K562 (cell line): ENCODE data around the gene COL23A1. TPM values are rescaled to one million over a fixed set of nuclear protein-coding genes. Genes with fewer than 3 reads are reported as not detected.
A peak's percentile ranks its signal among the peaks of the same experiment; 100 is the strongest.

Source experiments
- AFF1 ChIP-seq, 2 experiments: fragments of 450-650 bp; IDR thresholded peaks; 2 replicates each; pipeline ENCODE4 v1.6.1; 2018; ENCODE audit warnings: mild to moderate bottlenecking in 2 of 2, low read depth in 1 of 2; ENCODE audit not compliant: partially characterized antibody in 2 of 2
- BMI1 ChIP-seq: fragments of 150-350 bp; IDR thresholded peaks from 2 replicates; pipeline ENCODE4 v1.6.1; 2014; ENCODE audit warnings: low read length
- CREM ChIP-seq: IDR thresholded peaks from 2 replicates; pipeline ENCODE4 v1.6.1; 2014; ENCODE audit warnings: antibody characterized with exemption, low read depth
- GATA2 ChIP-seq: sonication (generic); formaldehyde crosslinking; IDR thresholded peaks from 2 replicates; pipeline ENCODE4 v1.4.0; 2020; ENCODE audit warnings: mild to moderate bottlenecking, missing genetic modification reagents
- HDAC3 ChIP-seq: fragments of 450-650 bp; IDR thresholded peaks from 2 replicates; pipeline ENCODE4 v1.6.1; 2018; ENCODE audit warnings: borderline replicate concordance, mild to moderate bottlenecking, moderate library complexity; ENCODE audit not compliant: partially characterized antibody
- JUN ChIP-seq, 2 experiments: sonication (generic) in 1 of 2; formaldehyde crosslinking in 1 of 2; IDR thresholded peaks; 2 replicates each; pipeline versions ENCODE4 v1.6.1 to v1.8.0; 2012 to 2022; ENCODE audit warnings: borderline replicate concordance in 2 of 2, mild to moderate bottlenecking in 2 of 2, improper control_type of control experiment in 1 of 2, low read depth in 1 of 2, low read length in 1 of 2, missing genetic modification reagents in 1 of 2
- KLF16 ChIP-seq: IDR thresholded peaks from 2 replicates; pipeline ENCODE4 v1.6.1; 2016; ENCODE audit warnings: antibody characterized with exemption
- NCOA1 ChIP-seq: fragments of 450-650 bp; IDR thresholded peaks from 2 replicates; pipeline ENCODE4 v1.6.1; 2016; ENCODE audit warnings: low read depth
- NCOA6 ChIP-seq: fragments of 450-650 bp; IDR thresholded peaks from 2 replicates; pipeline ENCODE4 v1.6.1; 2017; ENCODE audit warnings: mild to moderate bottlenecking
- NCOR1 ChIP-seq: fragments of 450-650 bp; IDR thresholded peaks from 2 replicates; pipeline ENCODE4 v1.6.1; 2016; ENCODE audit warnings: mild to moderate bottlenecking, moderate library complexity
- RNF2 ChIP-seq: sonication (generic); IDR thresholded peaks from 2 replicates; pipeline ENCODE4 v1.6.1; 2016
- RUNX1 ChIP-seq: sonication (generic); IDR thresholded peaks from 2 replicates; pipeline ENCODE4 v1.6.1; 2016; ENCODE audit warnings: antibody characterized with exemption, low read depth
- SOX6 ChIP-seq: fragments of 450-650 bp; IDR thresholded peaks from 2 replicates; pipeline ENCODE4 v1.6.1; 2014; ENCODE audit warnings: mild to moderate bottlenecking
- TCF3 ChIP-seq: sonication (generic); formaldehyde crosslinking; IDR thresholded peaks from 2 replicates; pipeline ENCODE4 v1.4.0; 2020; ENCODE audit warnings: mild to moderate bottlenecking, missing genetic modification reagents
- TRIM24 ChIP-seq, 2 experiments: fragments of 450-650 bp; IDR thresholded peaks; 2 replicates each; pipeline ENCODE4 v1.6.1; 2016
- polyA plus RNA-seq, 8 experiments: library from polyadenylated mRNA; depleted of rRNA in 4 of 8; stranded (reverse) in 5 of 8; unstranded in 3 of 8; fragments of >200 nt; fragmentation: Nextera tagmentation in 2 of 8; fragmentation: Illumina TruSeq in 1 of 8; extraction: Ambion mirVana in 2 of 8; extraction: Trizol in 1 of 8; gene quantifications; 2 replicates each; pipeline versions ENCODE4 v1.2.1 to v1.2.3, GENCODE V29; 2011 to 2014; ENCODE audit warnings: inconsistent platforms in 1 of 8, missing spikeins in 1 of 8
- total RNA-seq, 7 experiments: library from RNA; depleted of rRNA in 6 of 7; stranded (reverse); fragments of >200 nt in 6 of 7; fragmentation: Illumina TruSeq in 2 of 7; extraction: Trizol in 2 of 7; gene quantifications; 2 replicates each; pipeline versions ENCODE4 v1.2.1 to v1.2.3, GENCODE V29; 2011 to 2021; ENCODE audit warnings: low replicate concordance in 1 of 7
- TF ChIP-seq, protein P1 (sequence below): fragments of 450-650 bp; formaldehyde crosslinking; conservative IDR thresholded peaks from 2 replicates; pipeline ENCODE4 v1.4.0; 2022; ENCODE audit warnings: mild to moderate bottlenecking, missing genetic modification characterization
- TF ChIP-seq, protein P2 (sequence below), 2 experiments: fragments of 150-350 bp in 1 of 2; IDR thresholded peaks; 2 replicates each; pipeline ENCODE4 v1.6.1; 2012 to 2016; ENCODE audit warnings: low read depth in 2 of 2, low read length in 2 of 2, mild to moderate bottlenecking in 1 of 2, moderate library complexity in 1 of 2
- TF ChIP-seq, protein P3 (sequence below), 2 experiments: fragments of 450-650 bp; IDR thresholded peaks; 2 replicates each; pipeline ENCODE4 v1.6.1; 2016

The COL23A1 gene
- total and polyA plus RNA-seq, 9 of the 15 experiments (the other 6 are each of a cell fraction or from before 2014, with no cell fraction given), result 0.09 TPM; not detected in 8

- TF ChIP-seq CREM, result 0 out of 2 replicates have a peak, but pooled peaks have one; percentile 30
- 0 out of 2 replicates have a peak, but pooled peaks have one; percentile 4 for TF ChIP-seq JUN (IDR thresholded peaks at IDR 0.05; ENCODE audit: borderline replicate concordance, low read depth, low read length)
- TF ChIP-seq JUN (CRISPR knock-in tag; IDR thresholded peaks at IDR 0.05; ENCODE audit: borderline replicate concordance), result no peak
- TF ChIP-seq RUNX1, result peak; percentile 80; the same call in 1 of the 2 replicates
- TF ChIP-seq TRIM24 (IDR thresholded peaks at IDR 0.05), result peak; percentile 56 to 86; a peak in 3 of 4 replicates
- peak; percentile 57; the same call in 1 of the 2 replicates for TF ChIP-seq NCOA1
- peak in 1 of 2 experiments; percentile 87 for TF ChIP-seq AFF1 (IDR thresholded peaks at IDR 0.05; ENCODE audit: low read depth in 1 of 2, partially characterized antibody in 2 of 2)
- TF ChIP-seq HDAC3, result peak; percentile 71
- TF ChIP-seq BMI1, result no peak
- peak; percentile 95 for TF ChIP-seq KLF16
- TF ChIP-seq, protein P1, sequence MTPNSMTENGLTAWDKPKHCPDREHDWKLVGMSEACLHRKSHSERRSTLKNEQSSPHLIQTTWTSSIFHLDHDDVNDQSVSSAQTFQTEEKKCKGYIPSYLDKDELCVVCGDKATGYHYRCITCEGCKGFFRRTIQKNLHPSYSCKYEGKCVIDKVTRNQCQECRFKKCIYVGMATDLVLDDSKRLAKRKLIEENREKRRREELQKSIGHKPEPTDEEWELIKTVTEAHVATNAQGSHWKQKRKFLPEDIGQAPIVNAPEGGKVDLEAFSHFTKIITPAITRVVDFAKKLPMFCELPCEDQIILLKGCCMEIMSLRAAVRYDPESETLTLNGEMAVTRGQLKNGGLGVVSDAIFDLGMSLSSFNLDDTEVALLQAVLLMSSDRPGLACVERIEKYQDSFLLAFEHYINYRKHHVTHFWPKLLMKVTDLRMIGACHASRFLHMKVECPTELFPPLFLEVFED (CRISPR knock-in tag), result peak; percentile 64; the same call in 1 of the 2 replicates
- TF ChIP-seq NCOR1, result peak; percentile 87
- TF ChIP-seq, protein P2, sequence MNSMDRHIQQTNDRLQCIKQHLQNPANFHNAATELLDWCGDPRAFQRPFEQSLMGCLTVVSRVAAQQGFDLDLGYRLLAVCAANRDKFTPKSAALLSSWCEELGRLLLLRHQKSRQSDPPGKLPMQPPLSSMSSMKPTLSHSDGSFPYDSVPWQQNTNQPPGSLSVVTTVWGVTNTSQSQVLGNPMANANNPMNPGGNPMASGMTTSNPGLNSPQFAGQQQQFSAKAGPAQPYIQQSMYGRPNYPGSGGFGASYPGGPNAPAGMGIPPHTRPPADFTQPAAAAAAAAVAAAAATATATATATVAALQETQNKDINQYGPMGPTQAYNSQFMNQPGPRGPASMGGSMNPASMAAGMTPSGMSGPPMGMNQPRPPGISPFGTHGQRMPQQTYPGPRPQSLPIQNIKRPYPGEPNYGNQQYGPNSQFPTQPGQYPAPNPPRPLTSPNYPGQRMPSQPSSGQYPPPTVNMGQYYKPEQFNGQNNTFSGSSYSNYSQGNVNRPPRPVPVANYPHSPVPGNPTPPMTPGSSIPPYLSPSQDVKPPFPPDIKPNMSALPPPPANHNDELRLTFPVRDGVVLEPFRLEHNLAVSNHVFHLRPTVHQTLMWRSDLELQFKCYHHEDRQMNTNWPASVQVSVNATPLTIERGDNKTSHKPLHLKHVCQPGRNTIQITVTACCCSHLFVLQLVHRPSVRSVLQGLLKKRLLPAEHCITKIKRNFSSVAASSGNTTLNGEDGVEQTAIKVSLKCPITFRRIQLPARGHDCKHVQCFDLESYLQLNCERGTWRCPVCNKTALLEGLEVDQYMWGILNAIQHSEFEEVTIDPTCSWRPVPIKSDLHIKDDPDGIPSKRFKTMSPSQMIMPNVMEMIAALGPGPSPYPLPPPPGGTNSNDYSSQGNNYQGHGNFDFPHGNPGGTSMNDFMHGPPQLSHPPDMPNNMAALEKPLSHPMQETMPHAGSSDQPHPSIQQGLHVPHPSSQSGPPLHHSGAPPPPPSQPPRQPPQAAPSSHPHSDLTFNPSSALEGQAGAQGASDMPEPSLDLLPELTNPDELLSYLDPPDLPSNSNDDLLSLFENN (IDR thresholded peaks at IDR 0.05; ENCODE audit: low read depth in 2 of 2, low read length in 2 of 2), result peak in 1 of 2 experiments; percentile 86; a peak in 2 of 4 replicates
- TF ChIP-seq TCF3 (CRISPR knock-in tag), result peak; percentile 86
- no peak for TF ChIP-seq NCOA6
- TF ChIP-seq, protein P3, sequence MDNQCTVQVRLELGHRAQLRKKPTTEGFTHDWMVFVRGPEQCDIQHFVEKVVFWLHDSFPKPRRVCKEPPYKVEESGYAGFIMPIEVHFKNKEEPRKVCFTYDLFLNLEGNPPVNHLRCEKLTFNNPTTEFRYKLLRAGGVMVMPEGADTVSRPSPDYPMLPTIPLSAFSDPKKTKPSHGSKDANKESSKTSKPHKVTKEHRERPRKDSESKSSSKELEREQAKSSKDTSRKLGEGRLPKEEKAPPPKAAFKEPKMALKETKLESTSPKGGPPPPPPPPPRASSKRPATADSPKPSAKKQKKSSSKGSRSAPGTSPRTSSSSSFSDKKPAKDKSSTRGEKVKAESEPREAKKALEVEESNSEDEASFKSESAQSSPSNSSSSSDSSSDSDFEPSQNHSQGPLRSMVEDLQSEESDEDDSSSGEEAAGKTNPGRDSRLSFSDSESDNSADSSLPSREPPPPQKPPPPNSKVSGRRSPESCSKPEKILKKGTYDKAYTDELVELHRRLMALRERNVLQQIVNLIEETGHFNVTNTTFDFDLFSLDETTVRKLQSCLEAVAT (IDR thresholded peaks at IDR 0.05), result peak; percentile 32 to 98; a peak in 2 of 4 replicates
- peak; percentile 91; the same call in 1 of the 2 replicates for TF ChIP-seq RNF2
- TF ChIP-seq SOX6, result peak; percentile 86
- TF ChIP-seq GATA2 (CRISPR knock-in tag), result peak; percentile 74; the same call in 1 of the 2 replicates
Observed at GRCh38 chr5:178417391-178417811, 172.8 kb downstream of the COL23A1 start (continued).
